ENCODE measurements around the gene RPL27. TPM values are rescaled to one million over a fixed set of nuclear protein-coding genes. Genes with fewer than 3 reads are reported as not detected.
"Not testable (repeated sequence)": the region's sequence is repeated elsewhere in the genome, so short reads cannot be mapped to it uniquely, and the experiment has no call there.

Gene RPL27
- total RNA-seq, 1 donor from 2014 or later: 1,148 TPM

GRCh38 chr17:42989726-42990652, 8.2 kb upstream of the RPL27 start:
- DNase-seq (ENCODE audit: extremely low spot score, unreplicated experiment): no peak
- Mint-ChIP-seq H3K27ac (no peak overlapping the region), H3K36me3 (peaks cover 12% of the 10 kb centered on the region), H3K4me3 (no peak overlapping the region), H3K9me3 (no peaks in the 10 kb centered on the region), H3K27me3 (no peaks in the 10 kb centered on the region), H3K4me1 (ENCODE audit: unreplicated experiment) (no peaks in the 10 kb centered on the region)
- no peak for TF ChIP-seq CTCF (conservative IDR thresholded peaks at IDR 0.05)

GRCh38 chr17:42991471-42991870, 6.7 kb upstream of the RPL27 start:
- H3K4me1 Mint-ChIP-seq (ENCODE audit: unreplicated experiment): no peaks in the 10 kb centered on the region
- H3K27me3 Mint-ChIP-seq: no peaks in the 10 kb centered on the region
- H3K27ac Mint-ChIP-seq: no peak overlapping the region
- no peak for DNase-seq (ENCODE audit: extremely low spot score, unreplicated experiment)
- TF ChIP-seq CTCF (conservative IDR thresholded peaks at IDR 0.05): no peak
- no peaks in the 10 kb centered on the region for H3K9me3 Mint-ChIP-seq
- no peak overlapping the region for H3K4me3 Mint-ChIP-seq
- peaks cover 12% of the 10 kb centered on the region for H3K36me3 Mint-ChIP-seq

GRCh38 chr17:42992872-42993271, 5.3 kb upstream of the RPL27 start:
- Mint-ChIP-seq H3K4me3 (no peak overlapping the region), H3K27ac (no peak overlapping the region), H3K27me3 (no peaks in the 10 kb centered on the region), H3K4me1 (ENCODE audit: unreplicated experiment) (peaks cover 3% of the 10 kb centered on the region), H3K36me3 (peaks cover 12% of the 10 kb centered on the region), H3K9me3 (no peaks in the 10 kb centered on the region)
- no peak for TF ChIP-seq CTCF (conservative IDR thresholded peaks at IDR 0.05)
- no peak for DNase-seq (ENCODE audit: extremely low spot score, unreplicated experiment)

GRCh38 chr17:42993913-42994312, 4.3 kb upstream of the RPL27 start:
- H3K36me3 Mint-ChIP-seq: peaks cover 11% of the 10 kb centered on the region
- not testable (repeated sequence) for H3K27me3 Mint-ChIP-seq; H3K4me3 Mint-ChIP-seq; H3K27ac Mint-ChIP-seq; H3K9me3 Mint-ChIP-seq; DNase-seq (ENCODE audit: extremely low spot score, unreplicated experiment); H3K4me1 Mint-ChIP-seq (ENCODE audit: unreplicated experiment)

GRCh38 chr17:42997390-42997983, 732 bp upstream of the RPL27 start:
- Mint-ChIP-seq H3K27me3 (no peaks in the 10 kb centered on the region), H3K36me3 (peaks cover 13% of the 10 kb centered on the region), H3K4me3 (peak overlapping the region; percentile 99), H3K4me1 (ENCODE audit: unreplicated experiment) (peaks cover 16% of the 10 kb centered on the region), H3K9me3 (no peaks in the 10 kb centered on the region), H3K27ac (peak overlapping the region; percentile 99)
- no peak for DNase-seq (ENCODE audit: extremely low spot score, unreplicated experiment)
- TF ChIP-seq CTCF (conservative IDR thresholded peaks at IDR 0.05): no peak

GRCh38 chr17:42999003-42999525, 845 bp downstream of the RPL27 start:
- Mint-ChIP-seq H3K4me1 (ENCODE audit: unreplicated experiment) (peaks cover 16% of the 10 kb centered on the region), H3K27ac (peak overlapping the region; percentile 99), H3K27me3 (no peaks in the 10 kb centered on the region), H3K4me3 (peak overlapping the region; percentile 99), H3K9me3 (no peaks in the 10 kb centered on the region), H3K36me3 (peaks cover 13% of the 10 kb centered on the region)
- no peak for DNase-seq (ENCODE audit: extremely low spot score, unreplicated experiment)
- no peak for TF ChIP-seq CTCF (conservative IDR thresholded peaks at IDR 0.05)

- Mint-ChIP-seq H3K27ac (peak overlapping the region; percentile 48), H3K36me3 (peaks cover 13% of the 10 kb centered on the region), H3K4me1 (ENCODE audit: unreplicated experiment) (peaks cover 16% of the 10 kb centered on the region)
- not testable (repeated sequence) for H3K4me3 Mint-ChIP-seq; DNase-seq (ENCODE audit: extremely low spot score, unreplicated experiment); H3K9me3 Mint-ChIP-seq; H3K27me3 Mint-ChIP-seq
Measured at GRCh38 chr17:43000894-43001293, 2.7 kb downstream of the RPL27 start.

Measured in type B pancreatic cell (in vitro differentiated cells).